HepG2 (cell line): ENCODE results near the gene BHLHA9. TPM values are rescaled to one million over a fixed set of nuclear protein-coding genes. Genes with fewer than 3 reads are reported as not detected.

Source experiments
- ATAC-seq: fragments of 200-7000 bp; cut with Tn5 transposase; 3 replicates; pipeline ENCODE4 v1.9.1; 2020; ENCODE audit warnings: mild to moderate bottlenecking, moderate library complexity
- BruUV-seq: library from RNA; stranded (reverse); fragments of 400-500 nt; replicated peaks from 2 replicates; lab custom pipeline; 2021; lab: Mats Ljungman, UMichigan
- CTCF ChIA-PET: fragments of 300-600 bp; formaldehyde crosslinking; extraction: SDS; loops from one replicate; lab custom pipeline; 2021; ENCODE audit warnings: low total read pairs, inconsistent platforms, low intra/inter-chr PET ratio; lab: Yijun Ruan, JAX
- POLR2A ChIA-PET: fragments of 350-600 bp; sonication (Branson Sonifier 250); formaldehyde crosslinking; loops from one replicate; lab custom pipeline; 2020; ENCODE audit warnings: antibody characterized with exemption, inconsistent platforms; lab: Yijun Ruan, JAX
- DNase-seq: peaks from one replicate; pipeline ENCODE4 v3.0.0-alpha.2; 2015; ENCODE audit warnings: low spot score
- FAIRE-seq: peaks from 3 replicates; lab custom pipeline; 2011; peaks lifted over from hg19 to GRCh38; lab: Jason Lieb, UNC
- H2AFZ ChIP-seq: one replicate; pipeline ENCODE4 v1.6.1; 2011; ENCODE audit warnings: low read length, inconsistent platforms
- H3K27ac ChIP-seq: fragments of 300-600 bp; 3 replicates; pipeline ENCODE4 v1.8.0; 2011; ENCODE audit warnings: mixed run types, mild to moderate bottlenecking, mixed read lengths, low read length, inconsistent platforms; ENCODE audit not compliant: insufficient read depth; ENCODE audit errors: extremely low read length
- H3K27me3 ChIP-seq, 2 experiments: fragments of 200-600 bp in 1 of 2; 2 replicates in 1 of 2; 3 replicates in 1 of 2; pipeline versions ENCODE4 v1.6.0 to v1.8.0; 2011; ENCODE audit warnings: low read length in 2 of 2, mild to moderate bottlenecking in 2 of 2, moderate library complexity in 2 of 2, inconsistent platforms in 1 of 2; ENCODE audit not compliant: insufficient read depth in 2 of 2, control insufficient read depth in 1 of 2
- H3K36me3 ChIP-seq, 2 experiments: fragments of 200-600 bp in 1 of 2; replicated peaks in 1 of 2; 2 replicates in 1 of 2; 3 replicates in 1 of 2; pipeline versions ENCODE4 v1.5.1 to v1.8.0; 2011; ENCODE audit warnings: low read length in 2 of 2, inconsistent platforms in 1 of 2; ENCODE audit not compliant: insufficient read depth in 2 of 2, control insufficient read depth in 1 of 2
- H3K4me1 ChIP-seq: 2 replicates; pipeline ENCODE4 v1.5.1; 2012; ENCODE audit warnings: low read length, inconsistent platforms; ENCODE audit not compliant: insufficient read depth
- H3K4me2 ChIP-seq: 2 replicates; pipeline ENCODE4 v1.6.0; 2011; ENCODE audit warnings: low read depth, low read length, inconsistent platforms
- H3K4me3 ChIP-seq, 3 experiments: fragments of 200-600 bp in 1 of 3; sonication (generic), shearing (Covaris generic) in 1 of 3; replicated peaks in 1 of 3; 2 replicates each; pipeline ENCODE4 v1.5.1; 2011 to 2016; ENCODE audit warnings: low read length in 3 of 3, inconsistent platforms in 2 of 3, low read depth in 2 of 3, mild to moderate bottlenecking in 2 of 3, control low read depth in 1 of 3, mixed read lengths in 1 of 3; ENCODE audit not compliant: insufficient read depth in 1 of 3
- H3K79me2 ChIP-seq: one replicate; pipeline ENCODE4 v1.6.1; 2011; ENCODE audit warnings: low read length, inconsistent platforms; ENCODE audit not compliant: insufficient read depth
- H3K9ac ChIP-seq: 2 replicates; pipeline ENCODE4 v1.6.0; 2011; ENCODE audit warnings: mild to moderate bottlenecking, low read depth, low read length, inconsistent platforms; ENCODE audit not compliant: insufficient read depth
- H3K9me3 ChIP-seq: 2 replicates; pipeline ENCODE4 v1.5.1; 2012; ENCODE audit warnings: mild to moderate bottlenecking, low read length
- H4K20me1 ChIP-seq: 2 replicates; pipeline ENCODE4 v1.6.0; 2011; ENCODE audit warnings: inconsistent platforms, mild to moderate bottlenecking, low read length, moderate library complexity; ENCODE audit not compliant: insufficient read depth
- ETV5 ChIP-seq: IDR thresholded peaks from 2 replicates; pipeline ENCODE4 v1.6.1; 2018; ENCODE audit warnings: missing biosample characterization, missing genetic modification reagents, inconsistent platforms, borderline replicate concordance
- EZH2 ChIP-seq: conservative IDR thresholded peaks from 2 replicates; pipeline ENCODE4 v1.6.1; 2012; ENCODE audit warnings: mild to moderate bottlenecking, low read depth, low read length, moderate library complexity
- KMT2B ChIP-seq: IDR thresholded peaks from 2 replicates; pipeline ENCODE4 v1.6.1; 2016; ENCODE audit warnings: missing genetic modification reagents, missing compliant biosample characterization
- MNT ChIP-seq: fragments of 450-650 bp; IDR thresholded peaks from 2 replicates; pipeline ENCODE4 v1.6.1; 2016
- MTERF4 ChIP-seq: sonication (generic); formaldehyde crosslinking; IDR thresholded peaks from 2 replicates; pipeline ENCODE4 v1.8.0; 2023; ENCODE audit warnings: mild to moderate bottlenecking, missing genetic modification reagents
- NFIB ChIP-seq: sonication (generic); formaldehyde crosslinking; IDR thresholded peaks from 2 replicates; pipeline ENCODE4 v1.9.0; 2021; ENCODE audit warnings: missing genetic modification reagents, mild to moderate bottlenecking, borderline replicate concordance
- RFXANK ChIP-seq: IDR thresholded peaks from 2 replicates; pipeline ENCODE4 v1.6.1; 2016
- TBX3 ChIP-seq: fragments of 450-650 bp; IDR thresholded peaks from 2 replicates; pipeline ENCODE4 v1.6.1; 2017; ENCODE audit warnings: antibody characterized with exemption, mild to moderate bottlenecking, inconsistent platforms, borderline replicate concordance
- TFE3 ChIP-seq: IDR thresholded peaks from 2 replicates; pipeline ENCODE4 v1.6.1; 2016
- ZBTB42 ChIP-seq: sonication (generic); formaldehyde crosslinking; IDR thresholded peaks from 2 replicates; pipeline ENCODE4 v1.5.0; 2020; ENCODE audit warnings: mild to moderate bottlenecking, missing genetic modification reagents
- ZNF367 ChIP-seq: sonication (generic); formaldehyde crosslinking; IDR thresholded peaks from 2 replicates; pipeline ENCODE4 v1.4.0; 2020; ENCODE audit warnings: missing genetic modification reagents, borderline replicate concordance
- ZNF572 ChIP-seq: sonication (generic); formaldehyde crosslinking; IDR thresholded peaks from 2 replicates; pipeline ENCODE4 v1.5.1; 2020; ENCODE audit warnings: mild to moderate bottlenecking, missing genetic modification reagents
- ZNF629 ChIP-seq: sonication (generic); formaldehyde crosslinking; conservative IDR thresholded peaks from 2 replicates; pipeline ENCODE4 v1.5.0; 2020; ENCODE audit warnings: missing genetic modification reagents
- ZNF672 ChIP-seq: sonication (generic); formaldehyde crosslinking; IDR thresholded peaks from 2 replicates; pipeline ENCODE4 v1.8.1; 2022; ENCODE audit warnings: missing genetic modification reagents
- ZNF691 ChIP-seq: sonication (generic); formaldehyde crosslinking; IDR thresholded peaks from 2 replicates; pipeline ENCODE4 v1.4.0; 2020; ENCODE audit warnings: missing genetic modification reagents, low read depth, mild to moderate bottlenecking, borderline replicate concordance
- WGBS: methylation state at CpG from one replicate; pipeline ENCODE4 v1.1.6; 2017; ENCODE audit warnings: low lambda C conversion rate; 5-methylcytosine and 5-hydroxymethylcytosine counted together
- in situ Hi-C: cut with HindIII; loops from 2 replicates; pipeline ENCODE4 v1.10.0; 2017; ENCODE audit warnings: low pct_unique_long_range_greater_than_20kb; ENCODE audit not compliant: extremely low pct_ligation_motif_present
- intact Hi-C: fragments of 100-400 bp; cut with micrococcal nuclease; formaldehyde crosslinking; loops from one replicate; pipeline ENCODE4 v1.10.0; 2022; ENCODE audit not compliant: unreplicated experiment
- polyA plus RNA-seq, 8 experiments: library from polyadenylated mRNA; depleted of rRNA in 3 of 8; stranded (reverse) in 7 of 8; unstranded in 1 of 8; fragments of >200 nt; fragmentation: Illumina TruSeq in 4 of 8; extraction: Trizol in 4 of 8; gene quantifications; 2 replicates each; pipeline versions ENCODE4 v1.2.1 to v1.2.3, GENCODE V29; 2011 to 2016; ENCODE audit warnings: low read depth in 4 of 8, missing spikeins in 1 of 8, mixed read lengths in 1 of 8; ENCODE audit not compliant: insufficient read depth in 1 of 8
- total RNA-seq, 5 experiments: library from RNA; depleted of rRNA; stranded (reverse); fragments of >200 nt; fragmentation: Illumina TruSeq; extraction: Trizol; gene quantifications; 2 replicates each; pipeline ENCODE4 v1.2.3, GENCODE V29; 2016; ENCODE audit warnings: low read depth in 1 of 5

Gene BHLHA9
- total and polyA plus RNA-seq, 2 of the 13 experiments (the other 11 are each of a cell fraction or from before 2014, with no cell fraction given), result not detected

GRCh38 chr17:1226308-1226707 lies 43.9 kb upstream of the BHLHA9 start:
- no peak overlapping the region for H3K9ac ChIP-seq
- H3K27me3 ChIP-seq, result peaks cover 9 to 40% of the 10 kb centered on the region in 2 experiments
- H3K4me2 ChIP-seq, result no peak overlapping the region
- H3K4me1 ChIP-seq, result 0 out of 2 replicates have a peak, but pooled peaks cover 6% of the 10 kb centered on the region
- CTCF ChIA-PET, result no interaction called here
- no peaks in the 10 kb centered on the region for H3K9me3 ChIP-seq
- ATAC-seq, result no peak
- H3K79me2 ChIP-seq, result no peaks in the 10 kb centered on the region
- 27% methylated on average over 3 of the region's 3 CpGs for WGBS
- no peaks in the 10 kb centered on the region for H3K36me3 ChIP-seq
- in situ Hi-C loops, result no loop called here
- peaks cover 6% of the 10 kb centered on the region; the same call in 1 of the 2 replicates for H4K20me1 ChIP-seq
- TF ChIP-seq ZNF672 (CRISPR knock-in tag) (no peak), MNT (peak; percentile 88)
- intact Hi-C loops, result no loop called here
- no TSS peak for BruUV-seq
- no peak overlapping the region for H2AFZ ChIP-seq
- no peak for DNase-seq
- no peak for FAIRE-seq
- POLR2A ChIA-PET, result no interaction called here
- H3K4me3 ChIP-seq, result no peak overlapping the region
- H3K27ac ChIP-seq, result no peak overlapping the region

GRCh38 chr17:1227365-1227764 lies 42.9 kb upstream of the BHLHA9 start:
- DNase-seq (no peak), FAIRE-seq (no peak), ATAC-seq (no peak)
- Histone ChIP-seq H3K79me2 (no peaks in the 10 kb centered on the region), H3K9me3 (no peaks in the 10 kb centered on the region), H3K27ac (no peak overlapping the region), H3K9ac (no peak overlapping the region), H3K36me3 (no peaks in the 10 kb centered on the region), H3K4me2 (no peak overlapping the region), H3K4me1 (0 out of 2 replicates have a peak, but pooled peaks cover 6% of the 10 kb centered on the region), H2AFZ (no peak overlapping the region), H3K27me3 (peaks cover 10 to 46% of the 10 kb centered on the region in 2 experiments), H3K4me3 (no peak overlapping the region), H4K20me1 (peaks cover 6% of the 10 kb centered on the region; the same call in 1 of the 2 replicates)
- 70% methylated on average over 5 of the region's 5 CpGs for WGBS
- POLR2A ChIA-PET, result no interaction called here
- BruUV-seq, result no TSS peak
- intact Hi-C loops (no loop called here), in situ Hi-C loops (no loop called here)
- CTCF ChIA-PET, result no interaction called here
- no peak for TF ChIP-seq ZNF367 (CRISPR knock-in tag)
- no peak for TF ChIP-seq TFE3
- no peak for TF ChIP-seq ZNF629 (CRISPR knock-in tag)
- no peak for TF ChIP-seq ZNF691 (CRISPR knock-in tag)
- TF ChIP-seq NFIB (CRISPR knock-in tag), result no peak
- TF ChIP-seq KMT2B (CRISPR knock-in tag), result no peak
- no peak for TF ChIP-seq MTERF4 (CRISPR knock-in tag)
- no peak for TF ChIP-seq ZNF572 (CRISPR knock-in tag)
- no peak for TF ChIP-seq ETV5
- TF ChIP-seq RFXANK (CRISPR knock-in tag), result no peak
- no peak for TF ChIP-seq EZH2
- TF ChIP-seq TBX3, result no peak
- TF ChIP-seq ZBTB42, result no peak
